Jurkat, Clone E6-1 (cell line): ENCODE results near the gene ADAMTS1. TPM values are rescaled to one million over a fixed set of nuclear protein-coding genes. Genes with fewer than 3 reads are reported as not detected.
"Not testable (repeated sequence)": the region's sequence is repeated elsewhere in the genome, so short reads cannot be mapped to it uniquely, and the experiment has no call there.

Source experiments
- DNase-seq: peaks from one replicate; pipeline ENCODE4 v3.0.0-alpha.2; 2011; ENCODE audit warnings: low read depth, low spot score
- H3K4me3 ChIP-seq: 2 replicates; pipeline ENCODE4 v1.5.1; 2011; ENCODE audit warnings: mild to moderate bottlenecking, low read length, control low read depth, moderate library complexity
- polyA plus RNA-seq: library from polyadenylated mRNA; unstranded; fragments of >200 nt; gene quantifications from one replicate; pipeline ENCODE4 v1.2.1, GENCODE V29; 2012; ENCODE audit warnings: missing spikeins; ENCODE audit not compliant: insufficient read length, insufficient read depth

The ADAMTS1 gene
- 31.8 TPM for polyA plus RNA-seq

DNA sequence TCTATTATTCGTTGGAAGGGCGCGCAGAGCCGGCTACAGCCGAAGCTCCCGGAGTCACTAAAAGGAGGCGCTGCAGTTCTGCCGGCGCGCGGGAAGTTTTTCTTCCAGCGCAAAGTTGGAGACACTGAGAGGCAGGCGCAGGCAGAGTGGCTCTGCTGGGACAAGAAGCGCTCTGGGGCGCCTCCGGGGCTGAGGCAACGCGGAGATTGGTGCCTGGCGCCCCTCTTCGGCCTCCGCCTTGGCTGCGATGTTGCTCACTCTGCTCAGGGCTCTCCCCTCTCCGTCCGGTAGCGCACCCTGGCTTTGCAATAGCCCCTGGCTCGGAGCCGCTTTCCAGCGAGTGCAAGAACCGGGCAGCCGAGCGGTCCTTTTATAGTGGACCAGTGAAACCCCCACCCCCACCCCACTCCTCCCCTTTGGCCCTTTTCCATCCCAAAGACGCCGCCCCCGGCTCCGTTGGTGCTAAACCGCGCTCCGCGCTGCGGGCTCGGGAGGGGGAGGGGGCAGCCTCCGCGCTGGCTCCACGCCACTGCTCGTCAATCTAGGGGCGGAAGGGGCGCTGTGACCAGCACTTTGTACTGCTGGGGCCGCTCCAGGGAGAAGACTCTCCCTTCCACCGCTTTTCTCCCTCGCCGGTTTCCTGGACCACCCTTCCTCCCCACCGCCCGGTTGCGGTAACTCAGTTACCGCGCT is at the start of gene ADAMTS1:
Gene ADAMTS1 (minus strand): TSS at position 344 of the 693 bp plus-strand sequence. CDS start 455 bp downstream, outside the sequence.
- no peak for DNase-seq
- H3K4me3 ChIP-seq, result peak within 1 kb of the TSS; percentile 67

DNA sequence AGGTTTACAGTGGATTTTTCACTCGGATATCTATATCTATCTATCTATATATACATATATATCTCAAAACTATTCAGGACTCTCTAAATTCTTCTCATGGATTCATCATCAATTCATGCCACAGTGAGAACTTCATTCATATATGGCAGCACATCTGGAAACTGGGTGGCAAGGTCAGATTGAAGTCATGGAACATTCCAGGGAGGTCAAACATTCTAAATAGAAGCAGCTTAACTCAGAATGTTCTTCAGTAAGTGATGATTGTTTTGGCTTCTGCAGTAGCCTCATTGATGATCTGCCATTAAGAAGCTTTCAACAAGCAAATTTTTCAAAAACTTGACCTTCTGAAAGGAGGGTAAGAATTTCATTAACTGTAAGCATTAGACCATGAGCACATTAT is 46.9 kb upstream of the ADAMTS1 start:
- no peak for DNase-seq
- no peak overlapping the region for H3K4me3 ChIP-seq

GRCh38 chr21:26888931-26889330 is 43.7 kb upstream of the ADAMTS1 start:
- no peak overlapping the region for H3K4me3 ChIP-seq
- DNase-seq, result no peak

GRCh38 chr21:26888256-26888655 is 43.0 kb upstream of the ADAMTS1 start:
- H3K4me3 ChIP-seq, result no peak overlapping the region
- DNase-seq, result no peak

DNA sequence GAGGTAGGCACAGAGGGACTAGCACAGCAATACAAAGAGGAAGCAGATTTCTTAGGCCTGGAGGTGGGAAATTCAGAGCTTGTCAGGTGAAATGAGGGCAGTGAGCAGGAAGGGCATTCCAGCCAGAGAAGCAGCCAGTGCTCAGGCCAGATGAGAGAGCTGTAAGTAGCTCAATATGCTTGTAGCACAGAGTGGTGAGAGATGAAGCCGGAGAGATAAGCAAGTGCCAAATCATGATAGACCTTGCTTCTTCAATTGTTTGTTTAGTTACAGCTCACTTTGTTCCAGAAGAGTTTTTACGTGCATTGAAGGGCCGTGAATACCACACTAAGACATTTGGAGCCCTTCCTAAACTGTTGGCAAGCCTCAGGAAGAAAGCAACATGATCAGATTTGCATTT is 42.0 kb upstream of the ADAMTS1 start:
- no peak overlapping the region for H3K4me3 ChIP-seq
- DNase-seq, result no peak

DNA sequence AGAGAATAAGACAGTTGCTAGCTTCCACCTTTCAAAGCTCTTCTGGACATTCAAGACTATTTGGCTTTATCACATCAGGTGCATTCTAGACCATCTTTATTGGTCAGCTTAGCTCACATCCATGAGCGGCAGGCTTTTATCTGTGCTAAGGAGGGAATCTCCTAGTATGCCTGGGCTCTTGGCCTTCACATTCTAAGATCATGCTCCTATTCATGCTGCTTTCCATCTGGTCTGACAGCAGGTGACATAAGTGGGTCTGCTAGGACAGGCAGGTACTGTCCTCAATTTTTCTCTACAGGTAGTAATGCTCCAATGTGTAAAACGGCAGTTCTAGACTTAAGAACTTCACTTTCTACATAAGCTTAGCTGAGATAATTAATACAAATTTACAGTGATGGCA is 39.2 kb upstream of the ADAMTS1 start:
- no peak for DNase-seq
- H3K4me3 ChIP-seq, result no peak overlapping the region

DNA sequence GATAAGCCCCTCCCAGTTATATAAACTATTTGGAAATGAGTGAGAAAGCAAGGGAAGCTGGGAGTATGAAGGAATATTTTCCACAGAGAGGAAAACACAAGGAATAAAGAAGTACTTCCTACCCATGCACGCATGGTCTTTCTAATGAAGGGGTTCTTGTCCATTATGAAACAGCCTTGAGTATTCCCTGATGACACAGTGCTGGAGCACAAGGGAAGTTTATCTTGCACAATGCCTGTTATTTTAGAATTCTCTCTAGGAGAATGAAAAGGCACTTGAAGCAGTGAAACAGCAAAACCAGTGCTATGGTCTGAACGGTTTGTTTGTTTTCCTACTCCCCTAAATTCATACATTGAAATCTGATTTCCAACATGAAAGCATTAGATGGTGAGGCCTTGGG is 38.6 kb upstream of the ADAMTS1 start:
- no peak for DNase-seq
- H3K4me3 ChIP-seq, result no peak overlapping the region

DNA sequence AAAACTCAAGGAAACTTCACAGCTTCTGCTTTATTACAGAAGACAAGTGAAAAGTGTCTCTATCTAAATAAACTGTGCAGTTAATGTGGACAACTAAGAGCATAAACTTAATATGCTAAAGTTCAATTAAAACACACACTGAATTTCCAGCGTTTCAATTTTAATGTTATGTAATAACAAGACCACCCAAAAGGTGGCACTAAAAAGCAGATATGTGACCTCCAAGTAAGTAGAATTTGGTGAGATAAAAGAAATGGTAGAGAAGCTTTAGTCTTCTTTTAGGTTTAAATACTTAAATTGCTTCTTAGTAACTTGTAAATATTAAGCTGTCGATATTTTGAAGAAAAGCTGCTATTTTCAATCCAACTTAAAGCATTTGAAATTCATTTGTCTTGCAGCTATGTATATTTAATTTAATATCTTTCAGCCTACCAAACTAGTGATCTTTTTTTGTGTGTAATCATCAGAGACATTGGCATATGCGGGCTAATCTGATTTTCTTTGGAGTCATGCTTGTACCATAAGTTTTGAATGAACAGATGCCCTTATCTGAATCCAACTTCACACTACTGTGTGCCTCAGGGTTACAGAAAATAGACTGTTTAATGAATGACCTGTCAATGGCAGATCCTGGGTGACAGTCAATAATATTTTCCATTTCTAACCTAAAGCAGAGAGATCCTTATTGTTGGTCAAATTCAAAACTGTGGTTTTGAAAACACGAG is 36.5 kb upstream of the ADAMTS1 start:
- no peak overlapping the region for H3K4me3 ChIP-seq
- DNase-seq, result peak; percentile 12

GRCh38 chr21:26877018-26877417 is 31.8 kb upstream of the ADAMTS1 start:
- H3K4me3 ChIP-seq, result no peak overlapping the region
- DNase-seq, result no peak

- no peak for DNase-seq
- H3K4me3 ChIP-seq, result no peak overlapping the region
Observed at GRCh38 chr21:26874347-26874746, 29.1 kb upstream of the ADAMTS1 start.

GRCh38 chr21:26865857-26866256 is 20.6 kb upstream of the ADAMTS1 start:
- no peak overlapping the region for H3K4me3 ChIP-seq
- no peak for DNase-seq

- DNase-seq, H3K4me3 ChIP-seq: not testable (repeated sequence)
Observed at GRCh38 chr21:26856871-26857350, 11.7 kb upstream of the ADAMTS1 start.

- DNase-seq, H3K4me3 ChIP-seq: not testable (repeated sequence)
Observed at GRCh38 chr21:26854695-26855094, 9.5 kb upstream of the ADAMTS1 start.

- DNase-seq, result no peak
- no peak overlapping the region for H3K4me3 ChIP-seq
Observed at GRCh38 chr21:26852423-26852822, 7.2 kb upstream of the ADAMTS1 start.

- no peak overlapping the region for H3K4me3 ChIP-seq
- DNase-seq, result no peak
Observed at GRCh38 chr21:26851109-26851944, 6.1 kb upstream of the ADAMTS1 start.

DNA sequence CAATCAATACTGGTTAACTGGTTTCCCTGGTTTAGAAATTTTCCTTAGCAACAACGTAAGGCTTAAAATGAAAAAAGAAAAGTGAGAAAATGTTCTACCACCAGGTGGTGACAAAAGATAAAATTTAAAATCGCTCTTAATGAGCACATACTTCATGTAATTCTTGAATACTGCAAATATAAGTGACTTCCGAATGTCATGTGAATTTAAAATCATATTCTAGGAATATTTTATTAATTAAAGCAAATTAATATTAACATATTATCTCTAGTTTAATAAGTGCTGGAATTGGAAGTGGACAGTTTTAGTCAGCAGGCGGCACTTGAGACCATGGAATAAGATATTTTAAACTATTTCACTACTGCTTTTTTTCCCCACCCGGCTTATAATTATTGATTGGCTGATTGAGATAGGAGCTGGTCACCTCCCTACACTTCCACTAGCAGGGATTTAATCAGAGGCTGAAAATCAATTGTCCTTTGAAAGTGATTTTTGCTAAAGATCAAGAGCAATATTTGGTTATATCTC is 5.0 kb upstream of the ADAMTS1 start:
- H3K4me3 ChIP-seq, result no peak overlapping the region
- peak; percentile 56 for DNase-seq

GRCh38 chr21:26849428-26850115 is 4.4 kb upstream of the ADAMTS1 start:
- no peak for DNase-seq
- H3K4me3 ChIP-seq, result no peak overlapping the region

- H3K4me3 ChIP-seq, result no peak overlapping the region
- no peak for DNase-seq
Observed at GRCh38 chr21:26847921-26848320, 2.7 kb upstream of the ADAMTS1 start.

- no peak overlapping the region for H3K4me3 ChIP-seq
Observed at GRCh38 chr21:26847002-26847401, 1.8 kb upstream of the ADAMTS1 start.

More at GRCh38 chr21:26847002-26847401, 1.8 kb upstream of the ADAMTS1 start:
- DNase-seq, result no peak
